Measurements from ENCODE around the gene NCKAP5L.
A peak's percentile ranks its signal among the peaks of the same experiment; 100 is the strongest.
"Not testable (repeated sequence)": the region's sequence is repeated elsewhere in the genome, so short reads cannot be mapped to it uniquely, and the experiment has no call there.

NCKAP5L gene, protein sequence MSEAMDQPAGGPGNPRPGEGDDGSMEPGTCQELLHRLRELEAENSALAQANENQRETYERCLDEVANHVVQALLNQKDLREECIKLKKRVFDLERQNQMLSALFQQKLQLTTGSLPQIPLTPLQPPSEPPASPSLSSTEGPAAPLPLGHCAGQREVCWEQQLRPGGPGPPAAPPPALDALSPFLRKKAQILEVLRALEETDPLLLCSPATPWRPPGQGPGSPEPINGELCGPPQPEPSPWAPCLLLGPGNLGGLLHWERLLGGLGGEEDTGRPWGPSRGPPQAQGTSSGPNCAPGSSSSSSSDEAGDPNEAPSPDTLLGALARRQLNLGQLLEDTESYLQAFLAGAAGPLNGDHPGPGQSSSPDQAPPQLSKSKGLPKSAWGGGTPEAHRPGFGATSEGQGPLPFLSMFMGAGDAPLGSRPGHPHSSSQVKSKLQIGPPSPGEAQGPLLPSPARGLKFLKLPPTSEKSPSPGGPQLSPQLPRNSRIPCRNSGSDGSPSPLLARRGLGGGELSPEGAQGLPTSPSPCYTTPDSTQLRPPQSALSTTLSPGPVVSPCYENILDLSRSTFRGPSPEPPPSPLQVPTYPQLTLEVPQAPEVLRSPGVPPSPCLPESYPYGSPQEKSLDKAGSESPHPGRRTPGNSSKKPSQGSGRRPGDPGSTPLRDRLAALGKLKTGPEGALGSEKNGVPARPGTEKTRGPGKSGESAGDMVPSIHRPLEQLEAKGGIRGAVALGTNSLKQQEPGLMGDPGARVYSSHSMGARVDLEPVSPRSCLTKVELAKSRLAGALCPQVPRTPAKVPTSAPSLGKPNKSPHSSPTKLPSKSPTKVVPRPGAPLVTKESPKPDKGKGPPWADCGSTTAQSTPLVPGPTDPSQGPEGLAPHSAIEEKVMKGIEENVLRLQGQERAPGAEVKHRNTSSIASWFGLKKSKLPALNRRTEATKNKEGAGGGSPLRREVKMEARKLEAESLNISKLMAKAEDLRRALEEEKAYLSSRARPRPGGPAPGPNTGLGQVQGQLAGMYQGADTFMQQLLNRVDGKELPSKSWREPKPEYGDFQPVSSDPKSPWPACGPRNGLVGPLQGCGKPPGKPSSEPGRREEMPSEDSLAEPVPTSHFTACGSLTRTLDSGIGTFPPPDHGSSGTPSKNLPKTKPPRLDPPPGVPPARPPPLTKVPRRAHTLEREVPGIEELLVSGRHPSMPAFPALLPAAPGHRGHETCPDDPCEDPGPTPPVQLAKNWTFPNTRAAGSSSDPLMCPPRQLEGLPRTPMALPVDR (N-terminal part only)

DNA sequence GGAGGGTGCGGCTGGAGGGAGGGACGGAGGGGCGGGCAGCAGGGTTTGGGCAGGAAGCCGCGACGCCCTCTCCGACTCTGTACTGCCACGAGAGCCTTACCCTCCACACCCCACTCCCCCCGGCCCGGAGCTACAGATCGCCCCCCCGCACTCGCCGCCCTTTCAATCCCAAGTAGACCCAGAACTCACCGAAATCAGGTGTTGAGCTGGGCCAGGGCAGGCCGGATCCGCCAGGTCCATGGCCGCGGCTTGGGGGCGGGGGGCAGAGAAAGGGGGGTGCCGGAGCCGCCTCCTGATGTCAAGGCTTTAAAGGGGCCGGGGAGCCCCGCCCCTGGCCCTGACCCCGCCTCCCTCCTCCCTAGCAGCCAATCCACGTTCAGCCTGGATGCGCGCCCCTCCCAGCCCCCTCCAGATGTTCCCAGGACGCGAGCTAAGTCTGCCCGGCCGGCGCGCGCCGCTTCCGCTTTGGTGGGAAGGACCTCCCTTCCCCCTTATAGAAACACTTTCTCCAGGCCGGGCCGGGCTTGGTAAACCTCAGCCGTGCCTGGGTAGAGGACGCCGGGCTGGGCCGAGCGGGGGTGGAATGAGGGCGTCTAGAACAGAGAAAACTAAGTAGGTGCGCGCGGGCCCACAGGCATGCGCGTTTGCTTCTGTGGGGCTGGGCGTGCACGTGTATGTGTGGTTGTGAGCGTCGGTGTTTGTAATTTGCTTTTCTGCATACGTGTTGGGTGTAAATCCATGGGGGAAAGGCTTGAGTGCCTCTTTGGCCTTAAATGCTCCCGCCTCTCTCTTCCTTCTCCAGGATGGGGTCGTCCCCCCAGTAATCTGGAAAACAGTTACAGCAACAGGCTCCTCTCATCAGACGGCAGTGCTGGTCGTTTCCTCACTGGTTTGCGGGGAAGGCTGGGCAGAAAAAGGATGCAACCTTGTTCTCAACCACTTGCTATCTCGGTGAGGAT, at the start of gene NCKAP5L:
NCKAP5L (minus strand) TSS at position 281 of the 959 bp plus-strand sequence. CDS start 24,369 bp downstream, outside the sequence.
- DNase-seq = peak; percentile 72

DNA sequence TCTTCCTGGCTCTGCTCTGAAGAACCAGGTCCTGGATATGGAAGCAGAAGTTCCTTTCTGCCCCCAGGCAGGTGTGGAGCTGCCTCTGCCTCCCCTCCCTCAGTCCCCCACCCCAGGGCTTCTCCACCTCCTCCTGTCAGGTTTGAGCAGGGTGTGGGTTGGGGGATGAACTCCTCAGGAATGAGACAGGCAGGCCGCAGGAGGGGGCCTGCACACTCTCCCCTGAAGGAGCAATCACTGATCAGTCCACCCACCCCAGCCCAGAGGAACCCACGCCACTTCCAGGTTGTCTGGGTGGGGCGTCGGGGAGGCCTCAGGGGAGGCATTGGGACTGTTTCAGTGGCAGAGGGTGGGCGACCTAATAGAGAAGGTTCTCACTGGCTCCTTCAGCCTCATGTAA, 48.9 kb upstream of the NCKAP5L start:
- no peak for DNase-seq

DNA sequence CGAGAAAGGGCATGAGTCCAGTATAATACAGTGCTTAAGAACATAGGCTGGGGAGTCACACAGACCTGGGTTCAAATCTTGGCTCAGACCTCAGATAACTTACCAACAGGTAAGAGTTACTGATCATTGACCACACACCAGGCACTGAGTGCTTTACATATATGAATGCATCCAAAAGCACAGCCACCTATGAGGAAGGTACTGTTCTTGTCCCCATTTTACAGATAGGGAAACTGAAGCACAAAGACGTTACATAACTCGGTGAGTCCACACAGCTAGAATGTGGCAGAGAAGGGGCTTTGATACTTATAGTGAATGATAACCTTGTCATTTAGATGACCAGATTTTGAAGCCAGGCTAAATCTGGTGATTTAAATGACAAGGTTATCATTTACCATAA, 47.9 kb upstream of the NCKAP5L start:
- no peak for DNase-seq

DNA sequence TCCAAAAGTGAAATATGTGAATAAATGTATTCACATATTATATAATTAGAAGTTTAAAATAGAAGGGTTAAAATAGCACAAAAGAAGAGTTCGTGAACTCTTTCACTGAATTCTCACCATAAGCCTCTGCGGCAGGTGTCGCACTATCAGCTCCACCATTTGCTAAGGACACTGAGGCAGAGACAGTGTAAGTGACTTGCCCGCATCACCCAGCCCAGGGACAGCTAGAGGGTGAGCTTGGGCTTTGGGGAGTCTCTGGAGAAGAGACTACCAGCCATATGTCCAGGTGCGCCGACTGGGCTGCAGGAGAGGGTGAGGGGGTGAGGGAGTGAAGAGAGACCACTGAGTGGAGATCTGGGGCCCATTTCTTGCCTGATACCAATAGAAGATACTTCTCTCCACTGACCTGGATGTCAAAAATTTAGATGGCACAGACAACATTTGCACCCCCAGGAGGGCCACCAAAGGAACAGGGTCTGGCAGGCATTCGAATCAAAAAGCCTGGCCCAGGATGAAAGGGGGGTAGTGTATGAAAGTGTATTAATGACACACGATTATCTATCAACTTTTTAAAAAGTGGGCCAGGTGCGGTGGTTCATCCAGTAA, 47.0 kb upstream of the NCKAP5L start:
- no peak for DNase-seq

DNA sequence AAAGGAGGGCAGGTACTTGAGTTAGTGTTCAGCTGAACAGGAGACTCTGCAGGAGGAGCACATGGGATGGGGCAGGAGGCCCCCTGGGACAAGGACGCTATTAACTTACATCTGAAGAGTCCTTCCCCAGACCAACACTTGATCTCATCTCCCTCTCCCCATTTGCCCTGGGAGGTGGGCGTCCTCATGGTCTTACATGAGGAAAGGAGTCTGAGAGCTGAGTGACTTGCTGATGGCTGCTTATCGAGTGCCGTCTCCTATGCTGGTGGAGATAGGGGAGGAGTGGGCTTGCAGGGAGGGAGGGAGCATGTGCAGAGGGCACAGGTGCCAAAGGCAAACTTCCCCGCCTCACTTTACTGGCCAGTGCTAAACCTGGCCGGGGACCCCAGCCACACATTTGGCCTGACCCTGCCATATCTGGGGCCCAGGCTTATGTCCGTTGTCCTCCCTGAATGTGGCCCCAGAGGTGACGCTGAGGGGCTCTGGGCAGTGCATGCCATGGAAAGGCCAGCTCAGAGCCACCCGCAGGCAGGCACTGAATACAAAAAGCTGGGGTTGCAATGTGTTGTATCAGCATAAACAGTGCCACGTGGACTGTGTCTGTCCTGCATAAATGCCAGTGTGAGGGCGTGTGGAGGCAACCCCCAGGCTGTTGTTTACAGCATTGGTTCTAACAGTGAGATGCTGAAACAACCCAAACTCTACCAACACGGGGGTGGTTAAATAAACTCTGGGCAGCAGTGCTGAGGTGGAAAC, 46.1 kb upstream of the NCKAP5L start:
- DNase-seq = no peak

DNA sequence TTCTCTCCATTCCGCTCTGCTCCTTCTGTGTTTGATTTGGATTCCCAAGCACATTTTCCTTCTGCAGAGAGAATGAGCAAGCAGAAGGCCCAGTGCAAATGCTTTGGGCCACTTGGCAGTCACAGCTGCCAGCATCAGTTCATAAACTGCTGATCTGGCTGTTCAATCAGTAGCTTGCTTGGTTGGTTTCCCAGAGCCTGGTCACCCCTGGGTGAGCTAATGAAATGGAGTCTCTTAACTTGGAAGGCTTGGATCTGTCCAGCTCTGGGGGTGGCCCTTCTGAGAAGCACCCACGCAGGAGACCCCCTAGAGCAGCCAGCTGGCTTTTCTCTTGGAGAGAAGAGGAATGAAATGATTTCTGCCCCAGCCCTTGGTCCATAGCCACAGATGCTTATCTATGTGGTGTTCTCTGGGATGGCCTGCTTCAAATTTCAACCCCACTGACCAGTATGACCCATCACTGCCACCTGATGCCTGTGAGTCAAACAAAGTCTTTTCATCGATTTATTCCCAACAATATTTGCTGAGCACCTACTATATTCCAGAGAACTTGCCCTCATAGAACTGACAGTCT, 45.2 kb upstream of the NCKAP5L start:
- no peak for DNase-seq

DNA sequence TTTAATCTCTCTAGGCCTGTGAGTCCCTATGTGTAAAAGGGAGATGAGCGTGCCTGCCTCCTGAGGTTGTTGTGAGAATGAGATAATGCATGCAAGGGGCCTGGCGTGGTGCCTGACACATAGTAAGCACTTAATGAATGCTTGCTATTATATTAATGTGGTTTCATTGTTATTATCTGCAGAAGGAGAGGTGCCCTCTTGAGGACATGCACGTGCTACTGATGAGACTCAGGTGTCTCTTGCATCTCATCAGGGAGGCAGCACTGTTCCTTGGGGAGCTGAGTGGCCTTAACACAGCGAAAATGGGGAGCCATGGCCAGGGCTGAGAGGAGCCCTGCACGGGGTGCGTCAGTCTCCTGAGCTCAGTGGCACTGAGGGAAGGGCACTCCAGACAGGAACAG, 44.6 kb upstream of the NCKAP5L start:
- no peak for DNase-seq

DNA sequence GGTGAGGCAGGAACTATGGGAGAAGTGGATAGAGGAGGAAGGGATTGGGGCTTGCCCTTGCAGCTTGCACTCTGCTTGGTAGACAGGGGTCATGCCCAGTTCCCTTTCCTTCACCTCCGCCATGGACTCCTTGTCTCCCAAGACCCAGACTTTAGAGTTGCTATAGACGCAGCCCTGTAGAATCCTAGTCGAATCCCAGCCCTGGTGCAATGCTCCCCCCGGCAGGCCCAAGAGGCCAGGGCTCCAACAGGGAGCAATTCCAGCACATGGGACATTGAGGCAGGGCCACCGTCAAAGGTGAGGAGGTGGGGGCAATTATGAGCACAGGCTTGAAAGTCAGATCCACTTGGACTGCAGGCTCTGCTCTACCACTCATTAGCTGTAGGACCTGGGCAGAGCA, 44.2 kb upstream of the NCKAP5L start:
- no peak for DNase-seq

DNA sequence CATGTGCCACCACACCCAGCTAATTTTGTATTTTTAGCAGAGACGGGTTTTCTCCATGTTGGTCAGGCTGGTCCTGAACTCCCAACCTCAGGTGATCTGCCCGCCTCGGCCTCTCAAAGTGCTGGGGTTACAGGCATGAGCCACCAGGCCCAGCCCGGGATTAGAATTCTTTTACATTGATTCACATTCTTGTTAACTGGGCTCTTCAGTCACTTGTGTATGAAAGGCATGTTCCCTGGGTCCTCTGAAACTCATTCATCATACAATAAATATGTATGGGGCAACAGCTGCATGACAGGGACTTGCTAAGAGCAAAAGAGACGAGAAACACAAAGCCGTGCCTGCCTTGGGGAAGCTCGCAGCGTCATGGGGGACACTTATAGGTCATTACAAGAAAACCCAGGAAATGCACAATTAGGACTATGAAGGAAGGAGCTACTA, 43.6 kb upstream of the NCKAP5L start:
- not testable (repeated sequence) for DNase-seq

DNA sequence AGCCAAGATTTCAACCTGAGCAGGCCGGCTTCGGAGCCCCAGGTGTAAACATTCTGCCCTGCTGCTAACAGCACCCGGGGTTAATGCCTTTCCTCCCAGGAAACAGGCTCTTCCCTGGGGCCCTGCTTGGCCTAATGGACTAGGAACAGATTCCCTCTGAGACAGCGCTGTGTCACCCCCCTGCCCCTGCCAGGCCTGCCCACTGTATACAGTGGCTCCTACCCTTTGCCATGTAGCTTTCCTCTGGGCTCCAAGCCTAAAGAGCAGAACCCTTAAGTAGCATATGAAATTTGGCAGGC, 43.0 kb upstream of the NCKAP5L start:
- DNase-seq = no peak

DNA sequence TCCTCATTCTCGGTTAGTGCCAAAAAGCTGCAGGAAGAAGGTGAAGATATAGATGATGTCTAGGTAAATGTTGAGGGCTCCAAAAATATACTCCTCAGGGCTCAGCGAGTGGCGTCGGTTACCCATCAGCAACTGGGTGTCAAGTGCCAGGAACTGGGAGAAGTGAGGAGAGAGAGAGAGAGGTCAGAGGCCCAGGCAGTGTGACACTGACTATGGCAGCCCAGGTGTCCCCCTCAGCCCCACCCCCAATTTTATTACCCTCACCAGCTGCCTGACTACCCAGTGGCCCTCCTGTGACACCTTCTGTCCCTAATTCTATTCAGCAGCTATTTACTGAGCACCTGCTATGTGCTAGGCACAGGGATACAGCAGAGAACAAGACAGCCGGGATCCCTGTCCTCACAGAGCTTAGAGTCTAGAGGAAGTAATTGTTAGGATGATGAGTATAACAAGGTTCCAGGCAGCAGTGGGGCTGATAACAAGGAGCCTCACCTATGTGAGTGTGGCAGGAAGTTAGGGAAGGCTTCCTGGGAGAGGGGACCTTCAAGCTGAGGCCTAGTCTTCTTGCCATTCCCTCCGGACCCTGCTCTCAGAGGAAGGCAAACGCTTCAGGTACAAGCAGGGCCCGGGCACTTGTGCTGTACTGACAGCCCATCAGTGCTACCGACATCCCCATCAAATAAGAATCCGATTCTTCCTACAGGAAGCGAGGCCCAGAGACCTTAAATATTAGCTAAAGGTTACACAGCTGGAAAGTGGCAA, 42.5 kb upstream of the NCKAP5L start:
- no peak for DNase-seq

DNA sequence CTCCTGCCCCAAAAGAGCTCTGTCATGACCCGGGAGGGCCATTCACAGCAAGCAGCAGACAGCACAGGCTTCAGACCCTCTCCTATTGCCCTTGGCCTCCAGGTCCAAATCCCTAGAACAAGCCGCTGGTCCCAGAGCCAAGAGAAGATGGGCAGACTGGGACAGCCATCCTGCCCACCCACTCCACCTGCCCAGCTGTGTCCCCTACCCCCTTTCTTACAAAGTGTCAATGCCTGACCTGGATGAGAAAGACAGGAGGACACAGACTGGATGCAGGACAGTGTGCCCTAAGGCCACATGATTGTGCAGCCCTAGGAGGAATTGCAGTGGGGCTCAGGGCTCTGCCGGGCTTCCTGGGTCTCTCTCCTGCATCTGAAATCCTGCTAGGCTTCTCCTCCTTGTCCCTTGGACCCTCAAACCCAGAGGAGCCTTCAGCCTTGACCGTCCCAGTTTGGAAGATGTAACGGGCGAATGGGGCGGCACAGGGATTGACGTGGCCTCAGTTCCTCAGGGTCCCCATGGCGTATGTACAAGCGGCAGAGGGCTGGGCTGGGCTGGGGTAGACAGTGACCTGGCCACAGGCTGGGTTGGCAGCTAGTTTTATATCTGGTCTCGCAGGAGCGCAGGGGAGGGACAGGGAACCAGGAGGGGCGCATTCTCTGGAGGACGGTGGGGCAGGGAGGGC, 41.7 kb upstream of the NCKAP5L start:
- no peak for DNase-seq

DNA sequence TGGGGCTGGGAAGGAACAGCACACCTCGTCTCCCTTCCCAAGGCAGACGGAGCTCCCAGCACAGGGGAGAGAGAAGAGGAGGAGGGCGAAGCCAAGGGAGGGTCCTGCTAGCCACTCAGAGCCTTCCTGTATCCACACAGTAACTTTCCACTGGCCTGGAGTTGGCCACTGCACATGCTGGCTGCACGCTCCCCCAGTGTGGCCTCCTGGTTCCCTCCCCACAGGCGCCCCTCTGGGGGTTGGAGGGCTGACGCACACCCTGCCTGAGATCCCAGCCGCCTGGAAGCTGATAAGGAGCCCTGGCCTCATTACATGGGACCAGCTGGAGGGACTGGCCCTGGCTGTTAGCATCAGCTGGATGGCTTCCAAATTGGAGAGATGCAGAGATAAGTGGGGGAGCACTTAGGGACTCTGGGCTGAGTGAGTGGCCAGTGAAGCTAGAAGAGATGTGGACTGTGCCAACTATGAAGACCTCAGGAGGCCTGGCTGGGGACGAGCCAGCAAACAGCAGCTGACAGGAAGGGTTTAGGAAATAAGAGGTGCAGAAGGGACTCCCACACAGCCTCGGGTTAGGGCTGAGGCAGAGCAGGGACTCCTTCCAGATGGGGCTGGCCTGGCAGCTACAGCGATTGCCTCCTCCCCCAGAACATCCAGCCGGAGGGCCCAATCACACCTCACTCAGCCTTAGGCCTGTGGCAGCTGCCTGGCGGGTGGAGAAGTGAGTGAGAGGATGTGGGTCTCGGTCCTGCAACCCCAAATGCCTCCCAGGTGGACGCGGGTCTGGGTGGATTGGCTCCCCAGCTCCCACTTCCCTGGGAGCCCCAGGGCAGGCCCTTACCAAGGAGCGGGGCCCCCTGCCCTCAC, 41.0 kb upstream of the NCKAP5L start:
- DNase-seq = peak; percentile 98

DNA sequence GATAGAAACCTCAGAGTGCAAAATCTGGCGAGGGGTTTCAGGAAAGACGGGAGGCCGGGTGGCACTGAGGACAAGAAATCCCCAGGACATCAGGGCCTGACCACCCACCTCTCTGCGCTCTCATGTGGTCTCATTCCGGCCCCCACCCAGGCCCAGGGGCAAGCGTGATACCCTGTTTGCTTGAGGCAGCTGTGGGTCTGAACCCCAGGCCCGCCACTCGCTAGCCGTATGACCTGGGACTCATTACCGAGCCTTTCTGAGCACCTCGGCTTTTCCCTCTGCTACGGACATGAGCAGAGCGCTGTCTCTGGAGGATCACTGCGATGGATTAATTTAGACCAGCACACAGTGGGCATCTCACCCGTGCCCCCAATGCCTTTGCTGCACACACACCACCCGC, 40.2 kb upstream of the NCKAP5L start:
- DNase-seq = no peak

DNA sequence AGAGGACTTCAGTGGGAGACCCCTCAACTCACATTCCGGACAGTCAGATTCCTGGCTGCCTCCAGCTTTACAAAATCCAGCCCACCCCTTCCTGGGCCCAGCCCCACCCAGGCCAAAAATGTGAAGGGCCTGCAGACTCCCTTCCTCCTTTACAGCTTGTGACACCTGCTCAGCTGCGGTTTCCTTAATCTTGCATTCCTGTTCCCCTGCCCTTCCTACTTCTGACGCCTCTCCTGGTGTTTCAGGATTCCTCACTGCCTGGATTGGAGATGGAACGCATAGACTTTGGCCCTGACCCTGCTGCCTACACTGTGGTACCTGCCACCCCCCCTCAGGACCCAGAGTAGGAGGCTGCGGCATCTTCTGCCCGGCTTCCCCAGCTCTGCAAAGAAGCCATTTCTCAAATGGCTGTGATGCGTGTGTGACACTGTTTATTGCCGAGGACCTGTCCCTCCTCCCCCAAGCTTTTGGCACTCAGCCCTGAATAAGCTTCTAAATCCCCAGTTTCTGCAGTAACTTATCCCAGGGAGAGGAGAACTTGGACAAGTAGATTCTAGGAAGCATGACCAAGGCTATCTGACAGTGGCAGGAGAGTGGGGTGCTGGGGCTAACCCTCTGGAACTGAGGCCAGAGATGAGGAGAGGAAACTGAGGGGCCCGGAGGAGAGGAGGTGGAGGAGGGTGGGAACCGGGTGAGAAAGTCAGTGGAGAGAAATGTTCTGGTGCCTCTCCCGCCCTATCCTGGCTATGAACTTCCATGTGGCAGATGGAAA, 39.5 kb upstream of the NCKAP5L start:
- DNase-seq = no peak

DNA sequence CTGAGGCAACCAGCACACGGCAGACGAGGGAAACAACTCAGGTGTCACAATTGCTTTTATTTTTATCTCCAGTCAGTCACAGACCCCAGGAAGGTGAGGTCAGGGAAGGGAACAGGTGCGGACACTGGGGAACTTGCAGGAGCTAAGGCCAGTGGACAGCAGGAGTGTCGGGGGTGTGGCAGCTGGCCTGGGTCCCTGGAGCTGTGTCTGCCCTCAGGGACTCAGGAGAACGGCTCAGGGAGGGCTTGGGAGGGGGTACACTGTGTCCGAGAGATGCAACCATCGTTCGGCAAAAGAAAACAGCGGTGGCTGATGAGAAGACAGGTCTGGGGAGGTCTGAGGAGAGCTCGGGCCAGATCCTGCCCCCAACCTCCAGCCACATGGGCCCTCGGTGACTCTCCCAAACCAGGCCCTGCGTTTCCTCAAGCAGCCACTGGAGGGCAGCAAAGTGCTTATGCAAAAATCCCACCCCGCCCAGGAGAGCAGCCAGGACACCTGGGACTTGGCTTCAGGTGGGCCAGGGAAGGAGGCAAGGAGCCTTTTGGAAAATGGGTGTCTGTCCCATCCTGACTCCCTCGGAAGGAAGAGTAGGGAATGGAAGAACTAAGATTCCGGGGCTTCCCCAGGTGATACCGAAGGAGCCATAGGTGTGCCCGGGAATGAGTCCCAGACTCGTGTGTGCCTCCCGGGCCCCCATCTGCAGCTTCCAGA, 38.8 kb upstream of the NCKAP5L start:
- no peak for DNase-seq

DNA sequence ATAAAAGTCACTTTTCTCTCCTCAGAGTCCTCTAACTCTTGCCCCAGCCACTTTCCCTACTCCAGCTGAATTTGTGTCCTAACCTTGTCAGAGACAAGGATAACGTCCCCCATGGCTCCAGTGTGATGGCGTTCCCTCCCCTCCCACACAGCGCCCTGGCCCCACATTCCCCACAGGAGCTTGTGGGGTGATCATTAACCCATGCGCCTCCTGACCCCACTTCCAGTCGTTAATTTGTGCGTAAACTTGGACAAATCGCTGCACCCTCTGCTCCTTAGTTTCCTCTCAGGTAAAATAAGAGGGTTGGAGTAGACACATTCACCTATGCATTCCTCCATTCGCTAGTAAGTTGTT, 37.5 kb upstream of the NCKAP5L start:
- DNase-seq = no peak

Measured in DMS 273 treated with DMSO at 0.1 percent for 48 hours (cell line).